ENCODE measurements around the gene DLG4.
"Not testable (repeated sequence)": the region's sequence is repeated elsewhere in the genome, so short reads cannot be mapped to it uniquely, and the experiment has no call there.

Gene DLG4

DNA sequence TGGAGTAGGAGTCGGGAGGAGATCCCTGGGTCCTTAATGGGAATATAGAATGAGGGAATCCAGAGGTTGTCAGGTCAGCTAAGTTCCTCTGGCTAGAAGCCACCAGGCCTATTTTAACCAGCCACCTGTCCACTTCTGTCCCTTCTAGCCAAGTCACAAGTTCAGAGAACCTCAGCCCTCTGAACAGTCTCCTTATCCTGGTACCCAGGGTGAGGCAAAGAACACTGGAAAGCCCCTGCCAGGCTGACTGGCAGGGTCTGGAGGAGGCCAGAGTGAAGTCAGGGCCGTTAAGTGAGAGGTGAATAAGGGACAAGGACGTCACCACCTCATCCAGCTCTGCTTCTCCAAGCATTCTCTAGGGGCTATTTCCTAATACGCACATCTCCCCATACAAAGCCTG lies 29.2 kb upstream of the DLG4 start:
- no peak for FAIRE-seq

DNA sequence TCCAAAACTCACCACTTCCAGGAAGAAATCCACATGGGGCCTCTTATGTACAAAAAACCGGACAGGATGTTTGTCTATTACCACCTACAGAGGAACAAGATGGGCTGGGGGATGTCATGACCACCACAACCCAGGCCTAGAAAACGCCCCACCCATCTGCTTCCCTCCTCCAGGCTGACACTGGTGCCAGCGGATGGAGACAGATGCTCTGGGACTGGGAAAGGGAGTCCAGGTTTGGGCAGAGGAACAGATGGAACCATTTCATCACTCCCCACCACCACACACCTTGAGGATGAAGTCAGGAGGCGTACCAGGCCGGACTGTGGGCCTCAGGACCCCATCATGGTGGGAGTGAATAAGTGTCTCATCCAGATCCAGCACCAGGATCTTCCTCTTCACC lies 27.1 kb upstream of the DLG4 start:
- FAIRE-seq: no peak

DNA sequence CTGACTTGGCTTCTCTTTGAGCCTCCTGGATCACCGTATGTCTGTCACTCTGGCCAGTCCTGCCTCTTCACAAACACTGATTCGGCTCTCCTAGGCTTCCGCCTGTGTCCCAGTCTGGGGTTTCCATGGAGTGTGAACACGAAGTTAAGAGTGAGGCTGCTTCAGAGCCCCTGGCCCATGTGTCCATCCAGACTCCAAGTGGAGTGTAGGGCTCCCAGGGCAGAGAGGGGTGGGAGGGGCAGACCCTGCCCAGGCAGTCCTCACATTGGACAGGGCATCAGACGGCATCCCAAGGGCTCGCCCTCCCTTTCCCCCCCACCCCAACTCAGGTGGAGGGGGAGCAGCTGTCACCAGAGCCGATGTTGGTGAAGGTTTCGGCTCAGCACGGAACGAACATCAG lies 24.2 kb upstream of the DLG4 start:
- FAIRE-seq: not testable (repeated sequence)

DNA sequence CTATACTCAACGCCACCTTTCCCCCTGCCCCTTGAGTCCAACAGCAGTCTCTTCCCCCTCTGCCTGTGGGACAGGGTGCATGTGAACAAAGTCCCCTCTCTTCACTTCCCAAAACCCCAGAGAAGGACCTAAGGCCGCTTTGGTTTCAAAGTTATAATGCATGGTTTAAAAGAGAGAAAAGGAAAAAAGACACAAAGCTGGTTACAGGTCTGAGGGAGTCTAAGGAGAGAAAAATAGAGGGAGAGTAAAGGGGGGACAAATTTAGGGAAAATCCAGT lies 23.8 kb upstream of the DLG4 start:
- no peak for FAIRE-seq

DNA sequence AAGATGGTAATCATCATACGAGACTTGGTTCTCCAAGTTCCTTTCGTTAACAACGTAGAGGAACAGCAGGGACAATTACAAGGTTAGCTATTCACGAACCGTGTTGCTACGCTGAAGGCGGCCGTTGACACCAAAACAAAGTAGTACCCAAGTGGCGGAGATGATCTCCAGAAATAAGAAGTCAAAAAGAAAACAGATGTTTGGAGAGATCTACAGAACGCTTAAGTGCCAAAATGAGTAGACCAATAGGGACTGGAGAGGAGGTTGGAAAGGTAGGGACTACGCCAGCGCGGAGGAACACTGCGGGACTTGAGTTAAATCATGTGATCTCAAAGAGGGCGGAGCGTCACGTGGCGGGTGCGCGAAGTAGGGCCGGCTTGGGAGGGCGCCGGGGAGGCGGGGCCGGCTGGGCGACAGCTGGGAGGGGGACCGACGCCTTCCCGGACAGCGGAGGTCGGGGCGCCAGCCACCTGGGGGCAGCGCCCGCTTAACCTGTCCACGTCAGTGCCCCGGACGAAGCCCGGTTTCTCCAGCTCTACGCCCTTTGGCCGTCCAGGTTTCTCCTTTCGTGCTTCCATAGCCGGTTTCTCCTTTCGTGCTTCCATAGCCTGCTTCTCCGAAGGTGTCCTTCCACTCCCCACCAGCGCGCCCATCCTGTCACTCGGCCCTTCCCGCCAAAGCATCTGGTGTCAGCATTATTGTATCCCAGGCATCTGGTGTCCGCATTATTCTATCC lies 23.2 kb upstream of the DLG4 start:
- FAIRE-seq: no peak

DNA sequence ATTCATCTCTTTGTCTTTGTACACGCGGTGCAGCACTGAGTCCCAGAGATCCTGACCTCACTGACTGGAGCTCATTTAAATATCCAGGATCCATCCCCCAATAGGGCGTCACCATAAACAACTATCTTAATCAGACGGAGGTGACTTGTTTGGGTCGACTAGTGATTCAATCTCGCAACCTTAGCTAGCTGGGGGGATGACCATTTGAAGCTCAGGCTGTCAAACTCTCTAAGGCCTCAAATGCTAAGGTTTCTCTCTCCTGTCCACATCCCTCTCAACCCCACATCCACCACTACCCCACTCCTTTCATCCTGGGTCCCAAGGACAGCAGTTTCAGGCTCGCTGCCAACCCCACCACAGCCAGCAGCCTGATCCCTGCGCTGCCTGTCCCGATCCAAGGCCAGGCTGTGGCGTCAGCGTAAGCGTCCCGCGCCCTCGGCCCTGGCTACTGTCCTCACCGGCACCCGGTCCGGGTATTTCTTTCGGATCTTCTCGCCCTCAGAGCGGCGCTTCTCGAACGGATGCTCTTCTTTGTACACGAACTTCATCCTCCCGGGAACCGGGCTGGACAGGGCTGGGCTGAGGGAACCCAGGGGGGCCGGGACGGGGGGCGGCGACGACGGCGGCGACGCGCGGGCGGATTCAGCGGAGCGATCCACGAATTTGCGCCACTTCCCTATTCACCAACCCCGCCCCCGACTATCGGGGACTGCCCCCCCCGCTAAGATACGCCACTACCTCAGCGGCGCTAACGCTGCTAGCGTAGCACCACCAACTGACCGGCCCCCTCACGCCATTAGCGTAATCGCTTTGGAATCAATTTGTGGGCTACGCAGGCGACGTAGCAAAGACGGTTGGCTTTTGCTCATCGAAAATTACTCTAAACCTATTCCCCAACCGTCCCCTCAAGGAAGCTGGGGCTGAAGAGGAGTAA lies 22.4 kb upstream of the DLG4 start, which contains the start of gene GABARAP:
TSS of gene GABARAP (minus strand) at position 667 of the 934 bp plus-strand sequence. CDS start at position 548, 119 bp downstream.
- peak; percentile 25 for FAIRE-seq

DNA sequence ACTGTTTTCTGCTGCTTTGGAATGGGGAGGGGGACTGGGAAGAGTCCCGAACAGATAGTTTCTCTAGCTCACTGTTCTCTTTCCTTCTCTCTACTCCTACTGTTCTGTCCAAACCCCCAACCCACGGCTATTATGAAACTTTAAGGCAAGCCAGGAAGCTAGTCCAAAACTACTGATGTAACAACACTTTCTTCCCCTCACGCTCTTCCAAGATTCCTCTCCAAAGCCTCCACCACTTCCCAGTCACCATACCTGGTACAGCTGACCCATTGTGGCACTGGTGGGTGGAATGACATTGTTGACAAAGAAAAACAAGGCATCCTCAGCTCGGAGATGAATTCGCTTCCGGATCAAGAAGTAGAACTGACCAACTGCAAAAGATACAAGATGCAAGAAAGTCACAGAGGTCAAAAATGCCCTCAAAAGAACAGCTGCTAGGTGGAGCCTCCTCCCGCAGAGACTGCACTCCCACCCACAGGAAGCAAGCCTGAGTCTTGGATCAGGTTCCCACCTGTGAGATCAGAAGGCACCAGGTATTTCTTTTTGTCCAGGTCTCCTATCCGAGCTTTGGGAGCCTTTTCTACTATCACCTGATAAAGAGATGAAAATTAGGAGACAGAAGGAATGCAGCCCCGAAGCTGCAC lies 21.6 kb upstream of the DLG4 start:
- no peak for FAIRE-seq

DNA sequence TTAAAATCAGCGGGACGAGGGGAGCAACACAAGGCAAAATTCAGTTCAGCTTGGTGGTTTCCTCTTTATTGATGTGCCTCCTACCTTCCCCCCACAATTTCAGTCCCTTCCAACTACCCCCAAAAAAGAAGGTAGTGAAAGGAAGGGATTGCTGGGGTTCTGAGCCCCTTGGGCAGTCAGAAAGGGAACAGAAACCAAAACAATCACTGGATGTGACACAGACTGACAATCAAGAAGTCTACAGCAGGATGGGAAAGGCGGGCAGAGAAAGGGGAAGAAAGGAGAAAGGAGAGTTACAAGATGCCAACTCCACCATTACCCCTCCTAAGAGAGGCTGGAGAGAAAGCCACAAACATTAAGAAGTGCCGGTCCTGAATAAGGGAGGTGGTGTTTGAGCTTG lies 20.7 kb upstream of the DLG4 start:
- FAIRE-seq: no peak

DNA sequence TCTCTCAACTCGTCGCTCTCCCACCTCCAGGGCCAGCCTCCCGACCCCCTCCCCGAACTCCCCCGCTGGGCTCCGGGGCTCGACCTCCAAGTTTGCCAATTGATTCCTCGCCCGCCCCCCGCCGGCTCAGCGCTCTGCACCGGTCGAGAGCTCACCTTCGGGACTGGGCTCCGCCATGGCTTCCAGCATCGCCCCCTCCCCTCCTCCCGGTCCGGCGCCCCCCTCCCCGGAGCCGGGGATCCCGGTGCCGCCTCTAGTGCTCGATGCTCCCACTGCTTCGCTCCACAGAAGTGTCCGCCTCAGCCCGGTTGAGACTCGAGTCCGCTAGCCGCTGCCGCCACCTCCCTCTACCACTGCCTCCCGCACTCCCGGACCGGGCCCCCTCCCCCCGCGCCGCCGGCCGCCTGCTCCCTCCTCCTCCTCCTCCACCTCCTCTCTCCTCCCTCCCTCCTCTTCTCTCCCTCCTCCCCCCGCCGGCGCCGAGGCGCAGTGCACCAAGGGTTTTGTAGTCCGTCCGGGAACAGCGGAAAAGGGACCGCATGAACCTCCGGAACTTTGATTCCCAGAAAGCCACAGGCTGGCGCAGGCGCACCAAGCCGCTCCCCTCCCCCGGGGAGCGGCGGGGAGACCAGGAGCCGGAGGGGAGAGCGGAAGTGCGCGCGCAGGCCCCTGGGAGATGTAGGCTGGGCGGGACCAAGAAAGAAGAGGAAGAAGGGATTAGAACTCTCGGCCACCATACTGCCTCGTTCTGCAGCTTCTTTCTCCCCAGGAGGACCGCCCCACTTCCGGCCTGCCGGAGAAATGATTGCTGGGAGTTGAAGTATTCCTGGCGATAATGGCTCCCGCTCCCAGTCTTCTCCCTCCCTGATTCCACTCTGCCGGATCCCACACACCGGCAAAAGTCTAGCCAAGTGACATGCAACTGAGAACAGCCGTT lies 19.7 kb upstream of the DLG4 start, which contains the start of gene PHF23:
TSS of gene PHF23 (minus strand) at position 367 of the 937 bp plus-strand sequence. CDS start at position 189, 178 bp downstream.
- peak; percentile 98 for FAIRE-seq

DNA sequence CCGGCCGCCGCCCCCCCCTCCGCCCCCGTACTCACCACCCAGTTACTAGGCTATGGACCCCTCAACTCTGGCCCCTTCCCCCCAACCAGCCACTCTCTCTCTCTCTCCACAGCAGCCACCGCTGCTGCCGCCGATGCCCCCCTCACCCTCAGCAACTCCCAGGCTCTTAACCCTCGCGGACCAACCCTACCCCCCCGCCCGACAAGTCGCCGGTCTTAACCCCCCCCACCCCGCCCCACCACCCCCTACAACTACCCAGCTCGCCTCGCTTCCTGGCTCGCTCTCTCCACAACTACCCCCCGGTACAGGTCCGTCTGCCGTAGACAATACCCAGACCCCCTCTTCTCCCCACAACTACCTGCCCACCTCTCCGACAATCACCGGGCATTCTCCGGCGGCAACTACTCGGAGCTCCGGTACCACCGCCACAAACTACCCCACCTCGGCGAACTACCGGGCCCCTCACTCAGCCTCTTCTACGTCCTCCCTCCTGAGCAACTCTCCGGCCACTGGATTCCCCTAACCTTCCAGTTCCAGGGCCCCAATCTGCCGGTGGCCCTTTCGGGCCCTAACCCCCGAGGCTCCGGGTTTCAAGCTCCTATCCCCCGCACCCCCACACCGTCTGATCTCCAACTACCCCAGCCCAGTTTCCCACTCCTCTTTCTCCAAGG lies 18.9 kb upstream of the DLG4 start:
- no peak for FAIRE-seq

DNA sequence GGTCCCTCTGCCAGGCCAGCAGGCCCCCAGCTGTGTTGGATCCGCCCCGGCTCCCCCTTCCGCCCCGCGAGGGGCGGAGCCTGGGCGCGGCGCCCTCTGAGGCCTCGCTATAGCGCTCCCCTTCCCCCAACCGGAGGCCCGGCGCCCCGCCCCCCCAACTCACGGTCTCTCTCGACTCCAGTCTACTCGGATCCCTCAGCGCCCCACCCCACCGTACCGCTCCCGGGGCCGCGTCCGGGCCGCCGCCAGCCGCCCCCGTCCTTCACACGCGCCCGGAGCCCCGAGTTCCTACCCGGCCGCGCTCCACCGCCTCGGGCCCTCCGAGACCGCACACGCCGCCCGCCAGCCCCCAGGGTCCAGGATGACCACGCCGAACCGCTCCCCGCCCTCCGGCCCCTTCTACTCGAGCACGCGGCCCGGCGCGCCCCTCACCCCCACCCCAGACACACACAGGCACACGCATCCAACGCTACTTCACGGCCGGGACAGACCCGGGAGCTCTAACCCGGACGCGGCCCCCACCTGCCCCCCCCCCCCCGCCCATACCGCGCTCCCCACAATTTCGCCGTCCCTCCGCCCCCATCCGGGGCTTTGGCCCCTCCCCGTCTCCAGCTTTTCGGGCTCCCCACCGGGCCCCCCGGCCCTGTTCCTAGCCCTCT lies 18.3 kb upstream of the DLG4 start:
- no peak for FAIRE-seq

DNA sequence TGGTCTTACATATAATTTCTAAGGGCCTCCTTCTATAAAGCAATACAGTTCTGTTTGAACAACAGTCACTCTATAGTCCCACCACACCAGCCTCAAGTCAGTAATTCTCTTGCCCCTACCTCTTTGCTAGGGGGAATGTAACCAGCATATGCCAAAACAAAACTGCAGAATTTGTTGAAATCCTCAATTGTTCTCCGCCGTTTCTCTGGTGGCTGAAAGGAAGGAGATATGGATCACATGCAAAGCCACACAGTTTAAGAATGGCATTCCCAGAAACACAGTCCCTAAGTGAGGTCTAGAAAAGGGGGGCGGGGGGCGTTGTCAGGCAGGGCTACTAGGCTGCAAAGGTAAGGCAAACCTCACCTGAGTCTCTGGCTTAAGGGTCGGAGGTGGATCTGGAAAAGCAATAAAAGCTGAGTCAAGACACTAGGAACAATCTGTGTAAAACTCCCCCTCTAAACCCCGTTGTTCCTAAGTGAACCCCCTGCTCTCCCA lies 17.7 kb upstream of the DLG4 start:
- FAIRE-seq: no peak

DNA sequence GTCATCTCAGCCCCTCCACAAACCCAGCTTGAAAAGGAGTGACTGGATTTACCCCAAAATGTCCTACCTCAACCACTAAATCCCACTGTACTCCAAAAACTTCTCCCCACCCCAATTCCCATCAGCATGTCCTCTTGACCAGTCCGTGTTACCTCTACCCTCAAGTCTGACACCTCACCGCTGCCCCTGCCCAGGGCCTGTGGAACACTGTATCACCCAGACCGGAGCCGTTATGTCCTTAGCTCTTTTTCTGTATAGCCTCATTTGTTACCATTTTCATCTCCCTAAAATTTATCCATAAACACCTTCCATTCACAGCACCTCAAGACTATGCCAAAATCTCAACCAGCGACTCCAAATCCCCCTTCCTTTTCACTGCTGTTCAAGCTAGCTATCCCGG lies 17.2 kb upstream of the DLG4 start:
- FAIRE-seq: no peak

DNA sequence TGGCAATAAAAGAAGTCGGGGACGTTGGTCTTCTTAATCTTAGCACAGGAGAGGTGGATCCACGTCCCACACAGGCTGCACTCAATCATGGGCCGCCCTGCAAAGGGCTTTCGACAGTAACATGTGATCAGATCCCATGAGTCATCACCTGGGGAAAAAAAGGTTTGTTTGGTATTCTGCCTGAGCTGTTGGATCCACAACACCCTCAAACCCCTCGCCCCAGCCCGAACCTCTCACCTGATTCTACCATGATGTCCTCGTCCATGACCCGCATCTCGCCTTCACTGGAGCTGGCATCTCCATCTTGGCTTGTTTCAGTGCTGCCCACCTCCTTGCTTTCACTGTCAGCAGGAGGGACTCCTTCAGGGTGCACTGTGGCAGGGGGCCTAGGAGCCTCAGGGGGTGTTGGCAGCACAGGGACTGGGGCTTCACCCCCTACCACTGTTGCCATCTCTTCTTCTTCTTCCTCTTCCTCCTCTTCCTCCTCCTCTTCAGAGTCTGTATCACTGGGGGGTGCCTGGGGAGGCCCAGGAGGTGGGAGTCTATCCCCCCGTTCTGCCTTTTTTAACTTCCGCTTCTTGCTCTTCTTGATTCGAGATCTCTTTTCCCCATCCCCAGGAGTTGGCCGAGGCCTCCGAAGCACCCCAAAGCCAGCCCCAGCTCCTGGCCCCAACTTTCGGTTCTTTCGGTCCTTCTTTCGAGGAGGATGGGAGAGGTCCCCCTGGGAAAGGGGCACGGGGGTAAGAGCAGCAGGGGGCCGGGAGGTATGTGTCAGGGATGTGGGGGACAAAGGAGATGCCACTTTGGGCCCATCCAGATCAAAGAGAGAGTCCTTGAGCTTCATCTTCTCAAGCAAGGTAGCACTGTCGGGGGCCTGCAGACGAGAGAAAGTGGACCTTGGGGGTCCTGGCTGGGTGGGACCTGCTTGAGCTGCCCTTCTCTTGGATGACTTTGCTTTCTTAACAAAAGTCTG lies 16.3 kb upstream of the DLG4 start:
- FAIRE-seq: no peak

DNA sequence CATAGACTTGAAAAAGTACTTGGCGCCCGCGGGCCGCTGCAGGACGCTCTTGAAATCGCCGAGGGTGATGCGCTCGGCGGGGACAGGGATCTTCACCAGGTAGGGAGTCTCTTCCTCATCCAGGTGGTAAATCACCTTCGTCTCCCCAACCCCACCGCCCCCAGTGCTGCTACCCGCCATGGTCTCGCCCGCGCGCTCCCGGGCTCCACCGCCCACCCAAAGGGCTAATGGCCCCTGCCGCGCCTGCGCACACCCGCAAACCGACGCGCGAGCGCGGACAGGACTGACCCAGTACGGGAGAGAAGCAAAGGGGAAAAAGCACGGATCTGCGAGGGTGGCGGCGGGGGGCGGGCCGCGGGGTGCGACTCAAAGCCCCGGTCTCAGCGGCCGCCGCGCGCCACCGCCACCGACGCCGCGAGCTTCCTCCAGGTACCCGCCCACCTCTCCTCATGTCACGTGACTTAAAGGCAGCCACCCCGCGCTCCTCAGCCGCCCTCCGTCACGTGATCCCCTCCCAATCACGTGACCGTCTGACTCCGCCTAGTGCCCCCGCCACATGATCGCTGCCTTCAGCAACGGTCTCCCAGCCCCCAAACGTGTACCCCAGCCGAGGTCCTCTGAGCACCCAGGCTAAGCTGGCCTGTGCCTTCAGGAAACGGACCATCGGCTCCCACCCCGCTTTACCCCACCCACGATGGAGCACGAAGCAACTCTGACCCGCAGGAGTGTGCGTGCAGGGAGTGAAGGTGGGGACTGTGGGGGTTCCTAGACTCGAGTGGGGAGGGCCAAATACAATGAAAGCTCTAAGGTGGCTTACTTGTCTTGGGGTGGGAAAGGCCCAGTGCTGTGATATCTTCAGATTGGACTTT lies 14.7 kb upstream of the DLG4 start, which contains the start of gene DVL2:
TSS of gene DVL2 (minus strand) at position 435 of the 869 bp plus-strand sequence. CDS start at position 180, 255 bp downstream.
- FAIRE-seq: no peak

DNA sequence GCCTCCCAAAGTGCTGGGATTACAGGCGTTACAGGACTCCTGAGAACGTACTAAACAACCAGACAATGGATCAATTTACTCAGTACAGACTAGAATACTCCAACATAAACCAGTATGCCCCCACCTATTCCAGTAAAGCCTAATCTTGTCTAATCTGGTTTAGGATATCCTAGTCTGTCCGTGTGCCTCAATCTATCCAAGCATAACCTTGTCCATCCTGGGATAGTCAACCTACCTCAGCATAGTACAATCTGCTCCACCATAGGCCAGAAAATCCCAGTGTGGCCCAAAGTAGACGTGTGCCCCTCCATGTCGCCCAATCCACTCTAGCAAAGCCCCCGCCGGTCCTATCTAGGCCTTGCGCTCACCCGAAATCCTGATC lies 14.1 kb upstream of the DLG4 start:
- no peak for FAIRE-seq

DNA sequence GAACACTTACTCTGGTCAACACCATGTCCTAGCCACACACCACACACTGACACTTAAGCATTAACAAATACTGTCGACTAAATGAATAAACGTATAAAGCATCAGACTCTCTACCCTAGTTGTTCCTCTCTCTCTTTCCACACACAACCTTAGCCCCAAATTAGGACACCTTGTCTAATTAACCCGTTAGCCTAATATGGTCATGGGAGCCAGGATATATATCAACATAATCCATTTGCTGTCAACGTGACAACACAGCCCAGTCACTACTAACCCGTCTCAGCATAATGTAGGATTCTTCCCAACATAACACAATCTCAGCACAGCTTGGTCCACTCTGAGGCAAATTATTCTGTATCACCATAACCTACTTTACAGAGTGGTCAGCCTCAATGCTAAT lies 12.5 kb upstream of the DLG4 start:
- no peak for FAIRE-seq

DNA sequence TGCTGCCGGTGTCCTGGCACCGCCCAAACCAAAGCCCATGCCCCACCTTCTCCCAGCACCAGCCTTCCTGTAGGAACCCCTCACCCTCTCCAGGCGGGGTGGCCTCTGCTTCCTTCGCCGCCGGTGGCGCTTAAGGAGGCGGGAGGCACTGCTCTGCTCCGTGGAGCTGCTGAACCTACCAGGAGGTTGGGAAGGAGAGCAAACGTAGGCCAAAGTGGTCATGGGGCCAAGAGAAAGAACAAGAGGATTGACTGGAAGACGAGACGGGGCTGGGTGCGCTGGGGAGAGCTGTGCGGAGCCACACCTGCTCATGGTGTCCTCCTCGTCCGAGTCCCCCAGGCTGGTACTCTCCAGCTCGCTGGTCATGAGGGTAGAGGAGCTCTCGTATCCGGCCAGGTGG lies 9.9 kb upstream of the DLG4 start:
- no peak for FAIRE-seq

DNA sequence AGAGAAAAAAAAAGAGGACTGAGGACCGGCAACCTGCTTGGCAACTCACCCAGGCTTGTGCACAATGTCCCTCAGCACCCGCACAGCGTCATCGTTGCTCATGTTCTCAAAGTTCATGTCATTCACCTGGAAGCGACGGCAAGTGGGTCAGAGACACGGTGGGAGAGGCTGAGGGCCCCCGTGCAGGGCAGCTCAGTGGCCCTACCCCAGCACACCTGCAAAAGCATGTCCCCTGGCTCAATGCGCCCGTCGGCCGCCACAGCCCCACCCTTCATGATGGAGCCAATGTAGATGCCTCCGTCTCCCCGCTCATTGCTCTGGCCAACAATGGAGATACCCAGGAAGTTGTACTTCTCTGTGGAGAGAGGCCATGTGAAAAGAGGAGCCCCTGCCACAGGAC lies 9.3 kb upstream of the DLG4 start:
- FAIRE-seq: no peak
